GM19452 (cell line): ENCODE measurements around the gene TPP1.

Source experiments
- ATAC-seq: cut with Tn5 transposase; IDR thresholded peaks from one replicate; pipeline ENCODE4 v1.9.1; 2021; ENCODE audit not compliant: unreplicated experiment

TPP1 gene

DNA sequence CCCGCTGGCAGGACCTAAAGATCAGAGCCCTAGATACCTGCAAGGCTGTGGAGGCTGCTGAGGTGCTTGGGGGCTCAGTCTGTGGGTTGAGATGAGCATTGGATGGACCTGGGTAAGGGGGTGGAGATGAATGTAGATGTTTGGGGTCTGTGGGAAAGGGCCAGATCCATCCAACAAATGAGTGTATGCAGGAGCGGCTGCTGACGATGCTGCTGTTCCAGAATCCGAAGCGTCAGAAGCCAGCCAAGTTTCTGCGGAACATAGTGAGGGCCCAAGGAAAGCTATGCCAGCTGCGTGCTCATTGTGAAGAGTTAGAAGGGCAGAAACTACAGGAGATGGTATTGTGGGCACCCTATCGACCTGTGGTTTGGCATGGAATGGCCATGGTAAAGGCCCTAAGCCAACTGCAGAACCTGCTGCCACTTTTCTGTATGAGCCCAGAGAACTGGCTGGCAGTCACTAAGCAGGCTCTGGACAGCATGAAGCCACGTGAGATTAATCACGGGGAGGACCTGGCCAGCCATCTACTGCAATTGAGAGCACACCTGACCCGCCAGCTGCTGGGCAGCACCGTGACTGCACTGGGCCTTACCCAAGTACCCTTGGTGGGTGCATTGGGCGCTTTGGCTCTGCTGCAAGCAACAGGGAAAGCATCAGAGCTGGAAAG lies 52.4 kb downstream of the TPP1 start:
- ATAC-seq: no peak

DNA sequence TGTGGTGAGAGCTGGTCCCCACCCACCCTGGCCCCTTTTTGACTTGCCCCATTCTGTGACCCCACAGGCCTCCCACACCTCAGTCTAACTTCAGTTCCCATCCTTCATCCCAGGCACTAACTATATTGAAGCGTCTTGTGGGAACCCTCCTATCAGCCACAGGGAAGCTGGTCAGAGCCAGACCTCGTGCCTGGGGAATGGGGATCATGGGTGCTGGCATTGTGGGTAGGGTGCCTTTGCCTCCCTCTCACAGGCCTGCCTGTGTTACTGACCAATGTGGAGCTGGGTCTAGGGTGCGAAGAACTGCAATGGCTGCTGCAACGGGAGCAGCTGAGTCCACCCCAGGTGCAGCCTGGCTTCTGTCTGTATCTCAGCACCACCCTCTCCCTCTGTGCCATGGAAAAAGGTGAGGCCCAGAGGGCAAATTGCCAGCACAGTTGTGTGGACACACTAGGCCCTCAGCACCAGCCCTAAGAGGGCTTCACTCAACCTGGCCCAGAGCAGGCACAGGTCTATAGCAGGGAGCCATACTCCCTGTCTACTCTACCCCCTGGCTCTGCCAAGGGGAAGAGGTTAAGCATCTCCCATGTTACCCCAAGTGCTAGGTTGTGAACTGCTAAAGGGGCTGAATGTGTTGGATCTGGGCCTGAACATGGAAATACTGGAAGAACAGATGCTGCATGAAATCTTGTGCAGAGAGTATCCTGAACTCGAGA lies 53.1 kb downstream of the TPP1 start:
- no peak for ATAC-seq

DNA sequence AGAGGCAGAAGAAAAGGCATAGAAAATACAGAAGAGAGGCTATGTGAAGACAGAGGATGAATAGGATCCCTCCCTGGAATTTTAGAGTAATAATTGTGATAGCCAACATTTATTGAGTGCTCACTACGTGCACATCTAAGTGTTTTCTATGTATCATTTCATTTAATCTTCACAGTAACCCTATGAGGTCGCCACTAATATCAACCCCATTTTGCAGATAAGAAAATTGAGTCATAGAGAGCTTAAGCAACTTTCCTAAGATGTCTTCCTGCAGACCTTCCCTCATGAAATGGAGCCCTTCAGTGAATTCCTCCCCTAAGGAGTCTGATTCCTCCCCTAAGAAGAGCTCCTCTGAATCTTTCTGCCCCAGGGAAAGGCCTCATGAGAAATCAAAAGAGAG lies 53.9 kb downstream of the TPP1 start:
- no peak for ATAC-seq

DNA sequence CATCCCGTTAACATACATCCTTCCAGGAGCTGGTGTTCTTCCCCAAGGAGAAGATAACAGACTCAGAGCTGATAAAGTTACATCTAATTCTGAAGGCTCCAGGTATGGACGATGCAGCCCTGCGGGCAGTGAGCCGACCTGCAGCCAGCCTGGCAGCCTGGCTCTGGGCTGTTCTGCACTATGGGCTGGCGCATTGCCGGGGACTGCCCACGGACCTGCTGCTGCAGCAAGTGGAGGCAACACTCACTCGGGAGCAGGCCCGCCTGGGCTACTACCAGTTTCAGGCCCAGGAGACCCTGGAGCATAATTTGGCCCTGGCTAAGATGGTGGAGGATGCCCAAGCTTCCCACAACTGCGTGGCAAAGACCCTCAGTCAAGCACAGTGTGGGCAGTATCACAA lies 55.6 kb downstream of the TPP1 start:
- ATAC-seq: no peak

DNA sequence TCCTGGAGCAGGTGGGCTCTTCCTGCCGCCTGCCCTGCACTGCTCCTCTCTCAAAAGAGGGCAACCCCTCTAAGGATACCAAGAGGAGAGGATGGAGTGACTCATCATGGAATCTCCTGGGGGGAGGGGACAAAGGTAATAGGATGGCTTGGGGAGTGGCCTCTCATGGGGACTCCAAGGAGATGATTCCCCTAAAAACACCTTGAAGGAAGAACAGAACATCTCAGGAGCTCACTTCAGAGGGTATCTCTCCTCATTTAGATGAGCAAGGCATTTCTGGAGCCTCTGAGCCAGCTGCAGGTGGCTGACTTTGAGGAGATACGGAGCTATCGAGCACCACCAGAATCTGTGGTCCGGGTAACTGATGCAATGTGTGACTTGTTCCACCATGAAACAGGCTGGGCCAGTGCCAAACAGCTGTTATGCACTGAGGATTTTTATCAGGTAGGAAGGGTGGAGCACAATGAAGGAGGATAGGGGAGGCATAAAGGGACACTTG lies 56.1 kb downstream of the TPP1 start:
- no peak for ATAC-seq
